Caco-2 (cell line): ENCODE data around the gene GRK3. TPM values are rescaled to one million over a fixed set of nuclear protein-coding genes. Genes with fewer than 3 reads are reported as not detected.
"Not testable (repeated sequence)": the region's sequence is repeated elsewhere in the genome, so short reads cannot be mapped to it uniquely, and the experiment has no call there.

Experiments used
- BruUV-seq: library from RNA; stranded (reverse); fragments of 400-500 nt; replicated peaks from 2 replicates; lab custom pipeline; 2021; lab: Mats Ljungman, UMichigan
- CTCF ChIA-PET: fragments of 300-600 bp; sonication (Branson Sonifier 250); formaldehyde crosslinking; loops from one replicate; lab custom pipeline; 2022; ENCODE audit warnings: antibody characterized with exemption; lab: Charles Lee
- POLR2A ChIA-PET: fragments of 300-600 bp; sonication (Branson Sonifier 250); formaldehyde crosslinking; loops from one replicate; lab custom pipeline; 2022; ENCODE audit warnings: antibody characterized with exemption; lab: Charles Lee
- DNase-seq, 2 experiments: peaks; one replicate each; pipeline versions ENCODE4 v3.0.0 to v3.0.0-alpha.2; 2020 to 2022
- H3K27me3 ChIP-seq: replicated peaks from 2 replicates; pipeline ENCODE4 v1.6.0; 2011; ENCODE audit warnings: low read length; ENCODE audit not compliant: control insufficient read depth, insufficient read depth
- H3K36me3 ChIP-seq: 2 replicates; pipeline ENCODE4 v1.5.1; 2011; ENCODE audit warnings: low read length; ENCODE audit not compliant: control insufficient read depth, insufficient read depth
- H3K4me1 ChIP-seq: fragments of 250-450 bp; sonication (Bioruptor Pico); 2 replicates; pipeline ENCODE4 v1.5.1; 2020; ENCODE audit warnings: mild to moderate bottlenecking
- H3K4me3 ChIP-seq: 2 replicates; pipeline ENCODE4 v1.5.1; 2011; ENCODE audit warnings: low read depth, mild to moderate bottlenecking, control low read depth, low read length
- H3K9me3 ChIP-seq: fragments of 250-450 bp; sonication (Bioruptor Pico); 2 replicates; pipeline ENCODE4 v1.5.1; 2020; ENCODE audit warnings: mild to moderate bottlenecking, moderate library complexity
- H3K27ac Mint-ChIP-seq: one replicate; pipeline ENCODE4 v1.8.0; 2022; ENCODE audit warnings: mixed read lengths; ENCODE audit not compliant: unreplicated experiment
- H3K27me3 Mint-ChIP-seq: one replicate; pipeline ENCODE4 v1.8.0; 2022; ENCODE audit warnings: mixed read lengths; ENCODE audit not compliant: insufficient read depth, unreplicated experiment
- H3K36me3 Mint-ChIP-seq: one replicate; pipeline ENCODE4 v1.8.0; 2022; ENCODE audit warnings: mild to moderate bottlenecking, mixed read lengths; ENCODE audit not compliant: insufficient read depth, unreplicated experiment
- H3K4me1 Mint-ChIP-seq: one replicate; pipeline ENCODE4 v1.8.0; 2022; ENCODE audit warnings: low read depth, mixed read lengths; ENCODE audit not compliant: unreplicated experiment
- H3K4me3 Mint-ChIP-seq: one replicate; pipeline ENCODE4 v1.8.0; 2022; ENCODE audit warnings: mild to moderate bottlenecking, moderate library complexity, mixed read lengths; ENCODE audit not compliant: unreplicated experiment
- H3K9me3 Mint-ChIP-seq: one replicate; pipeline ENCODE4 v1.8.0; 2022; ENCODE audit warnings: mixed read lengths; ENCODE audit not compliant: unreplicated experiment
- intact Hi-C: fragments of 100-400 bp; cut with micrococcal nuclease; formaldehyde crosslinking; loops from one replicate; pipeline ENCODE4 v1.10.0; 2022; ENCODE audit not compliant: unreplicated experiment
- total RNA-seq: library from RNA; stranded (reverse); gene quantifications from 2 replicates; pipeline ENCODE4 v1.2.3, GENCODE V29; 2022
- TF ChIP-seq, protein P1 (sequence below), 2 experiments: fragments of 200-600 bp in 1 of 2; IDR thresholded peaks; 1 replicate in 1 of 2; 2 replicates in 1 of 2; pipeline versions ENCODE4 v1.5.1 to v1.8.0; 2011 to 2022; ENCODE audit warnings: antibody characterized with exemption in 1 of 2, control low read depth in 1 of 2, inconsistent platforms in 1 of 2, low read depth in 1 of 2, low read length in 1 of 2, mild to moderate bottlenecking in 1 of 2, moderate library complexity in 1 of 2; ENCODE audit not compliant: insufficient read depth in 1 of 2, severe bottlenecking in 1 of 2, unreplicated experiment in 1 of 2

The GRK3 gene
- total RNA-seq, 1 experiment from 2014 or later: 9.7 TPM

DNA sequence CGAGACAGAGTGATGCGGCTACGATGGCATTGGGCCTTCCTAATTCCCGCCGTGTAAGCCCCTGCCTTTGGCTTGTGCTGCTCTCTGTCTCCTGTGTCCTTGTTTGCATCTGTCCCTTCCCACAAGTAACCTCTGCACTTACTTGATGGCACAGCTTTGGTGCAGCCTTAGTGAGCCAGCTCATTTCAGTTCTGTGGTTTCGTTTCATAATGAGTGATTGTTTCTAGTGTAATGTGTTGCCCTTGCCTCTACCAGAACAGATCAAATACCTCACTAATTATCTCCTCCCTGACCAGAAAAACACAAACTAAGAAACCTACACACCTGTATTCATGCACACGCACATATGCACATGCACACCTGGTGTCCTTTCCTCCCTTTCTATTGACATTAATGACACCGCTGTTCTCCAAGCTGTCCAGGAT, 58.8 kb downstream of the GRK3 start:
- no peak overlapping the region for H3K4me3 Mint-ChIP-seq
- H3K9me3 Mint-ChIP-seq: no peaks in the 10 kb centered on the region
- TF ChIP-seq, protein P1, sequence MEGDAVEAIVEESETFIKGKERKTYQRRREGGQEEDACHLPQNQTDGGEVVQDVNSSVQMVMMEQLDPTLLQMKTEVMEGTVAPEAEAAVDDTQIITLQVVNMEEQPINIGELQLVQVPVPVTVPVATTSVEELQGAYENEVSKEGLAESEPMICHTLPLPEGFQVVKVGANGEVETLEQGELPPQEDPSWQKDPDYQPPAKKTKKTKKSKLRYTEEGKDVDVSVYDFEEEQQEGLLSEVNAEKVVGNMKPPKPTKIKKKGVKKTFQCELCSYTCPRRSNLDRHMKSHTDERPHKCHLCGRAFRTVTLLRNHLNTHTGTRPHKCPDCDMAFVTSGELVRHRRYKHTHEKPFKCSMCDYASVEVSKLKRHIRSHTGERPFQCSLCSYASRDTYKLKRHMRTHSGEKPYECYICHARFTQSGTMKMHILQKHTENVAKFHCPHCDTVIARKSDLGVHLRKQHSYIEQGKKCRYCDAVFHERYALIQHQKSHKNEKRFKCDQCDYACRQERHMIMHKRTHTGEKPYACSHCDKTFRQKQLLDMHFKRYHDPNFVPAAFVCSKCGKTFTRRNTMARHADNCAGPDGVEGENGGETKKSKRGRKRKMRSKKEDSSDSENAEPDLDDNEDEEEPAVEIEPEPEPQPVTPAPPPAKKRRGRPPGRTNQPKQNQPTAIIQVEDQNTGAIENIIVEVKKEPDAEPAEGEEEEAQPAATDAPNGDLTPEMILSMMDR (IDR thresholded peaks at IDR 0.05; ENCODE audit: insufficient read depth in 1 of 2, low read depth in 1 of 2, low read length in 1 of 2, severe bottlenecking in 1 of 2, unreplicated experiment in 1 of 2): no peak
- Histone ChIP-seq H3K4me3 (no peak overlapping the region), H3K4me1 (no peaks in the 10 kb centered on the region), H3K9me3 (no peaks in the 10 kb centered on the region), H3K27me3 (no peaks in the 10 kb centered on the region), H3K36me3 (no peaks in the 10 kb centered on the region)
- DNase-seq: no peak
- H3K27ac Mint-ChIP-seq: no peak overlapping the region
- ChIA-PET CTCF (no interaction called here), POLR2A (no interaction called here)
- no peaks in the 10 kb centered on the region for H3K27me3 Mint-ChIP-seq
- no TSS peak for BruUV-seq
- intact Hi-C loops: no loop called here
- H3K36me3 Mint-ChIP-seq: no peaks in the 10 kb centered on the region
- H3K4me1 Mint-ChIP-seq: peaks cover 6% of the 10 kb centered on the region

DNA sequence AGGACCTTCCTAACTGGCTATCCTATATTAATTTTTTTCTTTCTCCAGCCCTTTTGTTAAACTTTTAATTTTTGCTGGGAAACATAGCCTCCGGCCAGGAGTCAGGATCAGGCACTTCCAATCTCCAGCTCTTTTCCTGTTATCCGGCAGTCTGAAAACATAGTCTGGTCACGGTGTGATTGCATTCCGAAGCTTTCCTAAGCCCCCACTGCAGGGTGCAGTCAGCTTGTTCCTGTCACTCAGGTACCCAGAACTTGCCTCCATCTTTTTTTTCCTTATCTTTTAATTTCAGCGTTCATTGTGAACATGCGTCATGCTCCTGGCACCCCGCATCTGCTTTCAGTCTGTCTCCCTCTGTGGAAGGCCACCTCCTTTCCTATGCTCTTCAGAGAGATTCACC, 59.4 kb downstream of the GRK3 start:
- TF ChIP-seq, protein P1 (IDR thresholded peaks at IDR 0.05; ENCODE audit: insufficient read depth in 1 of 2, low read depth in 1 of 2, low read length in 1 of 2, severe bottlenecking in 1 of 2, unreplicated experiment in 1 of 2): no peak
- intact Hi-C loops: no loop called here
- H3K27me3 Mint-ChIP-seq: no peaks in the 10 kb centered on the region
- H3K36me3 Mint-ChIP-seq: no peaks in the 10 kb centered on the region
- ChIA-PET POLR2A (no interaction called here), CTCF (no interaction called here)
- Histone ChIP-seq H3K4me3 (no peak overlapping the region), H3K36me3 (no peaks in the 10 kb centered on the region), H3K4me1 (no peaks in the 10 kb centered on the region), H3K27me3 (no peaks in the 10 kb centered on the region), H3K9me3 (no peaks in the 10 kb centered on the region)
- H3K4me1 Mint-ChIP-seq: peaks cover 6% of the 10 kb centered on the region
- BruUV-seq: no TSS peak
- no peaks in the 10 kb centered on the region for H3K9me3 Mint-ChIP-seq
- no peak overlapping the region for H3K4me3 Mint-ChIP-seq
- H3K27ac Mint-ChIP-seq: no peak overlapping the region
- no peak for DNase-seq

DNA sequence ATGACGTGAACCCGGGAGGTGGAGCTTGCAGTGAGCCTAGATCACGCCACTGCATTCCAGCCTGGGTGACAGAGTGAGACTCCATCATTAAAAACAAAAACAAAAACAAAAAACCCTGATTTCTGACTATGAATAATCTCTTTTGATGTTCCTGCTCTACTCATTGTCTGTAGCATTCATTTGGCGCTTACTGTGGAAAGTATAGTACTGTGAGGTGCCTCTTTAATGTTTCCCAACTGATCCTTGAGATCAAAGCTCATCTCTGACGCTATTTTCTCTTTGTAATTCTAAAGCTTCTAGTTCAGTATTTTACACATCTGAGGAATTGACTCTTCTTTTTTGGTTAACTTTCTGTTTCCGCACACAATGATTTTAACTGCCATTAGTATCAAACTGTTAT, 60.0 kb downstream of the GRK3 start:
- CTCF ChIA-PET: no interaction called here
- no peaks in the 10 kb centered on the region for H3K36me3 Mint-ChIP-seq
- H3K27me3 ChIP-seq: no peaks in the 10 kb centered on the region
- H3K27ac Mint-ChIP-seq: no peak overlapping the region
- H3K4me1 ChIP-seq: no peaks in the 10 kb centered on the region
- BruUV-seq: no TSS peak
- no peak for DNase-seq
- H3K9me3 Mint-ChIP-seq: no peaks in the 10 kb centered on the region
- no peaks in the 10 kb centered on the region for H3K27me3 Mint-ChIP-seq
- peaks cover 6% of the 10 kb centered on the region for H3K4me1 Mint-ChIP-seq
- intact Hi-C loops: no loop called here
- no peak overlapping the region for H3K4me3 ChIP-seq
- no peak overlapping the region for H3K4me3 Mint-ChIP-seq
- POLR2A ChIA-PET: no interaction called here
- H3K36me3 ChIP-seq: no peaks in the 10 kb centered on the region
- TF ChIP-seq, protein P1 (IDR thresholded peaks at IDR 0.05; ENCODE audit: insufficient read depth in 1 of 2, low read depth in 1 of 2, low read length in 1 of 2, severe bottlenecking in 1 of 2, unreplicated experiment in 1 of 2): no peak
- no peaks in the 10 kb centered on the region for H3K9me3 ChIP-seq

DNA sequence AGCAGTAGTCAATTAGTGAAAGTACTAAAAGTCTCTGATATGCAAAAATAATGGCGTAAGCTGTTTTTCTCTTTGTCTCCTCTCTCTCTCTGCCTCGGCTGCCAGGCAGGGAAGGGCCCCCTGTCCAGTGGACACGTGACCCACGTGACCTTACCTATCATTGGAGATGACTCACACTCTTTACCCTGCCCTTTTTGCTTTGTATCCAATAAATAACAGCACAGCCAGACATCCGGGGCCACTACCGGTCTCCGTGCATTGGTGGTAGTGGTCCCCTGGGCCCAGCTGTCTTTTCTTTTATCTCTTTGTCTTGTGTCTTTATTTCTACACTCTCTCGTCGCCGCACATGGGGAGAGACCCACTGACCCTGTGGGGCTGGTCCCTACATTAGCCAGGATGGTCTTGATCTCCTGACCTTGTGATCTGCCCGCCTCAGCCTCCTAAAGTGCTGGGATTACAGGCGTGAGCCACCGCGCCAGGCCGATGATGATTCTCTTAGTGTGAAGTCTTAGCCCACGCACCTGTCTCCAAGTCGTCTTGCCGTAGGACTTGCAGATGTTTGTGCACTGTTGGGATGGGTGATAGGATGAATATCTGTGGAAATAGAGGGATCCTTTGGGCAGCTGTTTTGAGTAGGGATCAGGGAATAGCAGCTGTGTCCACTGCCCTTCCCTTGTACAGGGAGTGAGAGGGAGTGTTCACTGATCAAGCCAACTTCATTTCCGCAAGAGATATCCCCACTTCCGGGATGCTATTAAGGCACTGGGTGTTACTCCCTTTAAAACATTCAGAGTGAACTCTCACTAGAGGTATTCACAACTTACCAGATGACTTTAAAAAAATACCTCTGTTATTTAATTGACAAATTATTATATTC, 61.5 kb downstream of the GRK3 start:
- DNase-seq, POLR2A ChIA-PET, intact Hi-C loops: not testable (repeated sequence)

More for the DNA sequence above, 61.5 kb downstream of the GRK3 start:
- H3K36me3 ChIP-seq, H3K9me3 Mint-ChIP-seq, H3K36me3 Mint-ChIP-seq, H3K4me1 ChIP-seq, H3K4me3 ChIP-seq, H3K4me1 Mint-ChIP-seq, CTCF ChIA-PET, BruUV-seq, H3K9me3 ChIP-seq, H3K27ac Mint-ChIP-seq, H3K27me3 ChIP-seq, H3K4me3 Mint-ChIP-seq, H3K27me3 Mint-ChIP-seq: not testable (repeated sequence)
